Liver (tissue), 9 donors: ENCODE results near the gene THADA. TPM values are rescaled to one million over a fixed set of nuclear protein-coding genes. Genes with fewer than 3 reads are reported as not detected.

Source experiments
- DNase-seq: peaks from one replicate; pipeline ENCODE4 v3.0.0-alpha.2; 2017; ENCODE audit warnings: low spot score
- H3K27ac ChIP-seq, 2 donors: one replicate each; pipeline ENCODE4 v1.7.0; 2013; ENCODE audit warnings: inconsistent platforms in 2 of 2, low read length in 2 of 2, control low read depth in 1 of 2, low read depth in 1 of 2, mild to moderate bottlenecking in 1 of 2
- H3K27me3 ChIP-seq, 4 donors: one replicate each; pipeline versions ENCODE4 v1.6.1 to v1.7.0; 2013; ENCODE audit warnings: low read length in 3 of 4, inconsistent platforms in 1 of 4, mild to moderate bottlenecking in 1 of 4, moderate library complexity in 1 of 4; ENCODE audit not compliant: control insufficient read depth in 4 of 4, insufficient read depth in 4 of 4
- H3K36me3 ChIP-seq, 4 donors: one replicate each; pipeline versions ENCODE4 v1.6.1 to v1.7.0; 2013; ENCODE audit warnings: low read length in 3 of 4, mild to moderate bottlenecking in 3 of 4, low read depth in 1 of 4, moderate library complexity in 1 of 4; ENCODE audit not compliant: control insufficient read depth in 4 of 4, insufficient read depth in 3 of 4
- H3K4me1 ChIP-seq, 4 donors: one replicate each; pipeline versions ENCODE4 v1.6.1 to v1.7.0; 2013; ENCODE audit warnings: low read length in 3 of 4, mild to moderate bottlenecking in 3 of 4, moderate library complexity in 1 of 4; ENCODE audit not compliant: control insufficient read depth in 4 of 4, insufficient read depth in 4 of 4
- H3K4me3 ChIP-seq, 3 donors: one replicate each; pipeline versions ENCODE4 v1.6.1 to v1.7.0; 2013; ENCODE audit warnings: low read length in 3 of 3, control low read depth in 1 of 3, low read depth in 1 of 3, mild to moderate bottlenecking in 1 of 3
- H3K9ac ChIP-seq, 2 donors: one replicate each; pipeline ENCODE4 v1.7.0; 2013; ENCODE audit warnings: low read length in 2 of 2, mild to moderate bottlenecking in 2 of 2, moderate library complexity in 2 of 2, control low read depth in 1 of 2, low read depth in 1 of 2
- H3K9me3 ChIP-seq, 4 donors: one replicate each; pipeline versions ENCODE4 v1.6.1 to v1.7.0; 2013; ENCODE audit warnings: low read length in 3 of 4; ENCODE audit not compliant: control insufficient read depth in 4 of 4
- EGR1 ChIP-seq, 2 donors: IDR thresholded peaks; 2 replicates each; pipeline ENCODE4 v1.6.1; 2016 to 2018; ENCODE audit warnings: antibody characterized with exemption in 2 of 2, low read depth in 2 of 2
- FOXA1 ChIP-seq: IDR thresholded peaks from 2 replicates; pipeline ENCODE4 v1.6.1; 2016; ENCODE audit warnings: antibody characterized with exemption
- FOXA2 ChIP-seq: IDR thresholded peaks from 2 replicates; pipeline ENCODE4 v1.6.1; 2016; ENCODE audit warnings: antibody characterized with exemption
- HNF4A ChIP-seq, 2 donors: conservative IDR thresholded peaks; 2 replicates each; pipeline ENCODE4 v1.6.1; 2016; ENCODE audit warnings: antibody characterized with exemption in 2 of 2, mild to moderate bottlenecking in 2 of 2
- HNF4G ChIP-seq: IDR thresholded peaks from 2 replicates; pipeline ENCODE4 v1.6.1; 2016; ENCODE audit warnings: antibody characterized with exemption
- JUND ChIP-seq, 2 donors: IDR thresholded peaks; 2 replicates each; pipeline ENCODE4 v1.6.1; 2016; ENCODE audit warnings: antibody characterized with exemption in 2 of 2
- RAD21 ChIP-seq, 2 donors: IDR thresholded peaks; 2 replicates each; pipeline ENCODE4 v1.6.1; 2016; ENCODE audit warnings: antibody characterized with exemption in 2 of 2, mild to moderate bottlenecking in 2 of 2
- RXRA ChIP-seq, 2 donors: IDR thresholded peaks; 2 replicates each; pipeline ENCODE4 v1.6.1; 2017 to 2018; ENCODE audit warnings: antibody characterized with exemption in 2 of 2, mild to moderate bottlenecking in 1 of 2
- SP1 ChIP-seq: IDR thresholded peaks from 2 replicates; pipeline ENCODE4 v1.6.1; 2018; ENCODE audit warnings: antibody characterized with exemption, mild to moderate bottlenecking
- YY1 ChIP-seq: IDR thresholded peaks from 2 replicates; pipeline ENCODE4 v1.6.1; 2016; ENCODE audit warnings: antibody characterized with exemption, mild to moderate bottlenecking
- WGBS: extraction: QIAGEN DNeasy Blood & Tissue Kit; methylation state at CpG from one replicate; pipeline ENCODE4 v1.1.7; 2013; 5-methylcytosine and 5-hydroxymethylcytosine counted together
- polyA plus RNA-seq, 2 donors: library from polyadenylated mRNA; stranded (reverse) in 1 of 2; unstranded in 1 of 2; fragments of 200-250 nt in 1 of 2; fragments of >200 nt in 1 of 2; fragmentation: Nextera tagmentation in 1 of 2; extraction: Ambion mirVana in 1 of 2; gene quantifications; one replicate each; pipeline versions ENCODE4 v1.2.1 to v1.2.3, GENCODE V29; 2013 to 2015
- total RNA-seq, 2 donors: library from RNA; depleted of rRNA; stranded (reverse); fragments of >200 nt; gene quantifications; one replicate each; pipeline ENCODE4 v1.2.3, GENCODE V29; 2014
- TF ChIP-seq, protein P1 (sequence below): fragments of 150-350 bp; IDR thresholded peaks from 2 replicates; pipeline ENCODE4 v1.5.1; 2017; ENCODE audit warnings: improper control_type of control experiment, low read depth, low read length; ENCODE audit not compliant: missing input control
- TF ChIP-seq, protein P2 (sequence below): IDR thresholded peaks from 2 replicates; pipeline ENCODE4 v1.6.1; 2016; ENCODE audit warnings: antibody characterized with exemption
- TF ChIP-seq, protein P3 (sequence below): IDR thresholded peaks from 2 replicates; pipeline ENCODE4 v1.6.1; 2016; ENCODE audit warnings: antibody characterized with exemption
- donor health status: healthy.
- donor health status: healthy.
- donor health status: healthy.
- donor health status: healthy.
- donor health status: healthy.

THADA gene
- total and polyA plus RNA-seq, 4 donors, result 12.0 to 37.2 (median 22.3) TPM

- TF ChIP-seq HNF4A (conservative IDR thresholded peaks at IDR 0.05), result no peak
- TF ChIP-seq, protein P1, sequence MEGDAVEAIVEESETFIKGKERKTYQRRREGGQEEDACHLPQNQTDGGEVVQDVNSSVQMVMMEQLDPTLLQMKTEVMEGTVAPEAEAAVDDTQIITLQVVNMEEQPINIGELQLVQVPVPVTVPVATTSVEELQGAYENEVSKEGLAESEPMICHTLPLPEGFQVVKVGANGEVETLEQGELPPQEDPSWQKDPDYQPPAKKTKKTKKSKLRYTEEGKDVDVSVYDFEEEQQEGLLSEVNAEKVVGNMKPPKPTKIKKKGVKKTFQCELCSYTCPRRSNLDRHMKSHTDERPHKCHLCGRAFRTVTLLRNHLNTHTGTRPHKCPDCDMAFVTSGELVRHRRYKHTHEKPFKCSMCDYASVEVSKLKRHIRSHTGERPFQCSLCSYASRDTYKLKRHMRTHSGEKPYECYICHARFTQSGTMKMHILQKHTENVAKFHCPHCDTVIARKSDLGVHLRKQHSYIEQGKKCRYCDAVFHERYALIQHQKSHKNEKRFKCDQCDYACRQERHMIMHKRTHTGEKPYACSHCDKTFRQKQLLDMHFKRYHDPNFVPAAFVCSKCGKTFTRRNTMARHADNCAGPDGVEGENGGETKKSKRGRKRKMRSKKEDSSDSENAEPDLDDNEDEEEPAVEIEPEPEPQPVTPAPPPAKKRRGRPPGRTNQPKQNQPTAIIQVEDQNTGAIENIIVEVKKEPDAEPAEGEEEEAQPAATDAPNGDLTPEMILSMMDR, result no peak
- no peak for TF ChIP-seq FOXA1
- TF ChIP-seq YY1, result no peak
- TF ChIP-seq FOXA2, result no peak
- no peak for TF ChIP-seq JUND (IDR thresholded peaks at IDR 0.05)
Measured at GRCh38 chr2:43344868-43345373, 250.9 kb downstream of the THADA start (continued).

DNA sequence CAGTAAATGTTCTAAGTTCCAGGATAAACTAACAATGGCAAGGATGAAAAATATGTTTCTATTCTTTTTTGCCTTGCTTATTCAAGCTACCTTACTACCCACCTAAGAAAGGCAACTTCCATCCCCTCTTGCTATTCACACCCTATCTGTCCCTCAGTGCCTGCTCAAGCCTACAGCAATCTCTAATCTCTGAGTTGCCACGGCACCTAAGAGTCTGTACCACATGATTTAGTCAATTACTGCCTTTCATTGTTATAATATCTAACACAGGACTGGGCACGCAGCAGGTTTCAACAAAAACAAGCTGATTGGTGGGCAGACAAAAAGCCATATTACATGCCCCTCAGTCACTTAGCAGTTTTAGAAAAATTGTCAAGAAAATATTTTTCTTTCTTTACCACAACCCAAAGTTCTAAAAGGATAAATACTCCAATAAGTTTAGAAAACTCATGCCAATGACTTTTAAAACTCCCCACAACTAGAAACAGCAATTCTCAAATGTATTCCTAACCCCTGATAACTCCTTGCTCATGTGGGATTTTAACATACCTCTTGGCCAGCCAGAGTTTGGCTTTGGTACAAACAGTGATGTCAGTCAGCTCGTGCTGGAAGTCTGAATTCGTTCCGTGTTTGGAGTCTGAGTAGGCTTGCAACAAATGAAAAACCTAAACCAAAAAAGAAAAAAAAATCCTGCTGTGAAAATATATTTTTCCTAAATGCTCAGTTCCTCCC lies 252.1 kb downstream of the THADA start:
- peaks cover 10 to 40% (median 20%) of the 10 kb centered on the region in 4 donors for H3K4me1 ChIP-seq
- DNase-seq, result no peak
- H3K27me3 ChIP-seq, result no peaks in the 10 kb centered on the region
- 40% methylated on average over 5 of the region's 5 CpGs for WGBS
- TF ChIP-seq SP1 (peak; percentile 23), RXRA (IDR thresholded peaks at IDR 0.05) (peak in 1 of 2 donors; percentile 14), RAD21 (IDR thresholded peaks at IDR 0.05) (peak; percentile 29 to 48), FOXA1 (no peak), JUND (IDR thresholded peaks at IDR 0.05) (peak in 1 of 2 donors; percentile 68), HNF4A (conservative IDR thresholded peaks at IDR 0.05) (no peak), YY1 (no peak), EGR1 (IDR thresholded peaks at IDR 0.05; ENCODE audit: low read depth in 2 of 2) (no peak), HNF4G (no peak)
- TF ChIP-seq, protein P2, sequence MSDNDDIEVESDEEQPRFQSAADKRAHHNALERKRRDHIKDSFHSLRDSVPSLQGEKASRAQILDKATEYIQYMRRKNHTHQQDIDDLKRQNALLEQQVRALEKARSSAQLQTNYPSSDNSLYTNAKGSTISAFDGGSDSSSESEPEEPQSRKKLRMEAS, result no peak
- TF ChIP-seq, protein P3, sequence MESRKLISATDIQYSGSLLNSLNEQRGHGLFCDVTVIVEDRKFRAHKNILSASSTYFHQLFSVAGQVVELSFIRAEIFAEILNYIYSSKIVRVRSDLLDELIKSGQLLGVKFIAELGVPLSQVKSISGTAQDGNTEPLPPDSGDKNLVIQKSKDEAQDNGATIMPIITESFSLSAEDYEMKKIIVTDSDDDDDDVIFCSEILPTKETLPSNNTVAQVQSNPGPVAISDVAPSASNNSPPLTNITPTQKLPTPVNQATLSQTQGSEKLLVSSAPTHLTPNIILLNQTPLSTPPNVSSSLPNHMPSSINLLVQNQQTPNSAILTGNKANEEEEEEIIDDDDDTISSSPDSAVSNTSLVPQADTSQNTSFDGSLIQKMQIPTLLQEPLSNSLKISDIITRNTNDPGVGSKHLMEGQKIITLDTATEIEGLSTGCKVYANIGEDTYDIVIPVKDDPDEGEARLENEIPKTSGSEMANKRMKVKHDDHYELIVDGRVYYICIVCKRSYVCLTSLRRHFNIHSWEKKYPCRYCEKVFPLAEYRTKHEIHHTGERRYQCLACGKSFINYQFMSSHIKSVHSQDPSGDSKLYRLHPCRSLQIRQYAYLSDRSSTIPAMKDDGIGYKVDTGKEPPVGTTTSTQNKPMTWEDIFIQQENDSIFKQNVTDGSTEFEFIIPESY, result no peak
- H3K36me3 ChIP-seq, result no peaks in the 10 kb centered on the region
- H3K9ac ChIP-seq, result peak overlapping the region in 1 of 2 donors; percentile 17
- peak overlapping the region; percentile 52 to 62 for H3K27ac ChIP-seq
- H3K9me3 ChIP-seq, result no peaks in the 10 kb centered on the region
- H3K4me3 ChIP-seq, result no peak overlapping the region

GRCh38 chr2:43341959-43342757 lies 253.7 kb downstream of the THADA start:
- H3K4me3 ChIP-seq, result no peak overlapping the region
- no peaks in the 10 kb centered on the region for H3K36me3 ChIP-seq
- no peaks in the 10 kb centered on the region for H3K27me3 ChIP-seq
- H3K9ac ChIP-seq, result no peak overlapping the region
- H3K9me3 ChIP-seq, result no peaks in the 10 kb centered on the region
- no peak for DNase-seq
- H3K27ac ChIP-seq, result no peak overlapping the region
- TF ChIP-seq HNF4A (conservative IDR thresholded peaks at IDR 0.05) (peak in 1 of 2 donors; percentile 34), RAD21 (IDR thresholded peaks at IDR 0.05) (peak in 1 of 2 donors; percentile 68)
- TF ChIP-seq, protein P3, result no peak
- H3K4me1 ChIP-seq, result peaks cover 10 to 40% (median 20%) of the 10 kb centered on the region in 4 donors
- WGBS, result 72% methylated on average over 13 of the region's 13 CpGs
